ENCODE measurements around the gene VPS13D.

DNA sequence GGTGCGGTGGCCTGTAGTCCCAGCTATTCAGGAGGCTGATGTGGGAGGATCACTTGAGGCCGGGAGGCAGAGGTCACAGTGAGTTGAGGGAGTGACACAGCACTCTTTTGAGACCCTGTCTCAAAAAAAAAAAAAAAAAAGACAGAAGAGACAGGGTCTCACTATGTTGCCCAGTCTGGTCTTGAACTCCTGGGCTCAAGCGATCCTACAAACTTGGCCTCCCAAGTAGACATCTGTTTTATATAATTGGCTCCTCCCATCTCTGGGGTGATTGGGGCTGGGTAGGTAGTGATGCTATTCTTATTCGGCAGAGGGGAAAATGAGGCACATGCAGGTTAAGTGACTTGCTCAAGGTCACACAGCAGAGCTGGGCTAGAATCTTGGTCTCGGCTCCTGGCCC lies 23.6 kb upstream of the VPS13D start:
- no peak for TF ChIP-seq EP300 (IDR thresholded peaks at IDR 0.05; ENCODE audit: borderline replicate concordance)
- no peak for TF ChIP-seq TAF1 (IDR thresholded peaks at IDR 0.05; ENCODE audit: low read depth)
- TF ChIP-seq, protein P1, sequence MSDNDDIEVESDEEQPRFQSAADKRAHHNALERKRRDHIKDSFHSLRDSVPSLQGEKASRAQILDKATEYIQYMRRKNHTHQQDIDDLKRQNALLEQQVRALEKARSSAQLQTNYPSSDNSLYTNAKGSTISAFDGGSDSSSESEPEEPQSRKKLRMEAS (IDR thresholded peaks at IDR 0.05), result no peak
- TF ChIP-seq YY1 (IDR thresholded peaks at IDR 0.05; ENCODE audit: low read depth), result no peak
